ENCODE data around the gene CPTP.
"Not testable (repeated sequence)": the region's sequence is repeated elsewhere in the genome, so short reads cannot be mapped to it uniquely, and the experiment has no call there.

Gene CPTP

GRCh38 chr1:1366699-1367066 is 42.1 kb downstream of the CPTP start:
- no peak for TF ChIP-seq CTCF (IDR thresholded peaks at IDR 0.05; ENCODE audit: borderline replicate concordance, control extremely low read depth, extremely low read depth, insufficient read depth, missing control alignments)
- in situ Hi-C loops (cut with MboI; ENCODE audit: low sequenced_read_pairs, unreplicated experiment) = no loop called here
- DNase-seq (ENCODE audit: low spot score) = no peak

- TF ChIP-seq CTCF (IDR thresholded peaks at IDR 0.05; ENCODE audit: borderline replicate concordance, control extremely low read depth, extremely low read depth, insufficient read depth, missing control alignments) = no peak
- in situ Hi-C loops (cut with MboI; ENCODE audit: low sequenced_read_pairs, unreplicated experiment) = no loop called here
- no peak for DNase-seq (ENCODE audit: low spot score)
These were observed 42.7 kb downstream of the CPTP start for GRCh38 chr1:1367315-1367714.

- in situ Hi-C loops (cut with MboI; ENCODE audit: low sequenced_read_pairs, unreplicated experiment); DNase-seq (ENCODE audit: low spot score): not testable (repeated sequence)
These were observed 45.5 kb downstream of the CPTP start for GRCh38 chr1:1370094-1370493.

- DNase-seq (ENCODE audit: low spot score) = no peak
- TF ChIP-seq CTCF (IDR thresholded peaks at IDR 0.05; ENCODE audit: borderline replicate concordance, control extremely low read depth, extremely low read depth, insufficient read depth, missing control alignments) = no peak
- in situ Hi-C loops (cut with MboI; ENCODE audit: low sequenced_read_pairs, unreplicated experiment) = no loop called here
These were observed 46.2 kb downstream of the CPTP start for GRCh38 chr1:1370771-1371300.

- in situ Hi-C loops (cut with MboI; ENCODE audit: low sequenced_read_pairs, unreplicated experiment) = no loop called here
- no peak for DNase-seq (ENCODE audit: low spot score)
These were observed 46.8 kb downstream of the CPTP start for GRCh38 chr1:1371364-1371745.

GRCh38 chr1:1371746-1372711 is 47.4 kb downstream of the CPTP start:
- in situ Hi-C loops (cut with MboI; ENCODE audit: low sequenced_read_pairs, unreplicated experiment) = no loop called here
- peak; percentile 91 for DNase-seq (ENCODE audit: low spot score)
- peak; percentile 77 for TF ChIP-seq CTCF (IDR thresholded peaks at IDR 0.05; ENCODE audit: borderline replicate concordance, control extremely low read depth, extremely low read depth, insufficient read depth, missing control alignments)

More at GRCh38 chr1:1371364-1371745, 46.8 kb downstream of the CPTP start:
- no peak for TF ChIP-seq CTCF (IDR thresholded peaks at IDR 0.05; ENCODE audit: borderline replicate concordance, control extremely low read depth, extremely low read depth, insufficient read depth, missing control alignments)

Measured in GM13976 (cell line).